Activated CD8-positive, alpha-beta memory T cell treated with anti-CD3 and anti-CD28 coated beads for 36 hours (primary cell): ENCODE results near the gene STK36. TPM values are rescaled to one million over a fixed set of nuclear protein-coding genes. Genes with fewer than 3 reads are reported as not detected.

Experiments used
- CTCF ChIA-PET: fragments of 350-600 bp; sonication (Branson Sonifier 250); formaldehyde crosslinking; loops from one replicate; lab custom pipeline; 2021; ENCODE audit warnings: antibody characterized with exemption; lab: Charles Lee
- POLR2A ChIA-PET: fragments of 350-600 bp; sonication (Branson Sonifier 250); formaldehyde crosslinking; loops from one replicate; lab custom pipeline; 2021; ENCODE audit warnings: antibody characterized with exemption; lab: Charles Lee
- total RNA-seq, 2 experiments: library from RNA; stranded (reverse); gene quantifications; one replicate each; pipeline ENCODE4 v1.2.3, GENCODE V29; 2021

STK36 gene, protein sequence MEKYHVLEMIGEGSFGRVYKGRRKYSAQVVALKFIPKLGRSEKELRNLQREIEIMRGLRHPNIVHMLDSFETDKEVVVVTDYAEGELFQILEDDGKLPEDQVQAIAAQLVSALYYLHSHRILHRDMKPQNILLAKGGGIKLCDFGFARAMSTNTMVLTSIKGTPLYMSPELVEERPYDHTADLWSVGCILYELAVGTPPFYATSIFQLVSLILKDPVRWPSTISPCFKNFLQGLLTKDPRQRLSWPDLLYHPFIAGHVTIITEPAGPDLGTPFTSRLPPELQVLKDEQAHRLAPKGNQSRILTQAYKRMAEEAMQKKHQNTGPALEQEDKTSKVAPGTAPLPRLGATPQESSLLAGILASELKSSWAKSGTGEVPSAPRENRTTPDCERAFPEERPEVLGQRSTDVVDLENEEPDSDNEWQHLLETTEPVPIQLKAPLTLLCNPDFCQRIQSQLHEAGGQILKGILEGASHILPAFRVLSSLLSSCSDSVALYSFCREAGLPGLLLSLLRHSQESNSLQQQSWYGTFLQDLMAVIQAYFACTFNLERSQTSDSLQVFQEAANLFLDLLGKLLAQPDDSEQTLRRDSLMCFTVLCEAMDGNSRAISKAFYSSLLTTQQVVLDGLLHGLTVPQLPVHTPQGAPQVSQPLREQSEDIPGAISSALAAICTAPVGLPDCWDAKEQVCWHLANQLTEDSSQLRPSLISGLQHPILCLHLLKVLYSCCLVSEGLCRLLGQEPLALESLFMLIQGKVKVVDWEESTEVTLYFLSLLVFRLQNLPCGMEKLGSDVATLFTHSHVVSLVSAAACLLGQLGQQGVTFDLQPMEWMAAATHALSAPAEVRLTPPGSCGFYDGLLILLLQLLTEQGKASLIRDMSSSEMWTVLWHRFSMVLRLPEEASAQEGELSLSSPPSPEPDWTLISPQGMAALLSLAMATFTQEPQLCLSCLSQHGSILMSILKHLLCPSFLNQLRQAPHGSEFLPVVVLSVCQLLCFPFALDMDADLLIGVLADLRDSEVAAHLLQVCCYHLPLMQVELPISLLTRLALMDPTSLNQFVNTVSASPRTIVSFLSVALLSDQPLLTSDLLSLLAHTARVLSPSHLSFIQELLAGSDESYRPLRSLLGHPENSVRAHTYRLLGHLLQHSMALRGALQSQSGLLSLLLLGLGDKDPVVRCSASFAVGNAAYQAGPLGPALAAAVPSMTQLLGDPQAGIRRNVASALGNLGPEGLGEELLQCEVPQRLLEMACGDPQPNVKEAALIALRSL (N-terminal part only)
- 10 to 100 TPM; 20.3 to 20.7 TPM for total RNA-seq

DNA sequence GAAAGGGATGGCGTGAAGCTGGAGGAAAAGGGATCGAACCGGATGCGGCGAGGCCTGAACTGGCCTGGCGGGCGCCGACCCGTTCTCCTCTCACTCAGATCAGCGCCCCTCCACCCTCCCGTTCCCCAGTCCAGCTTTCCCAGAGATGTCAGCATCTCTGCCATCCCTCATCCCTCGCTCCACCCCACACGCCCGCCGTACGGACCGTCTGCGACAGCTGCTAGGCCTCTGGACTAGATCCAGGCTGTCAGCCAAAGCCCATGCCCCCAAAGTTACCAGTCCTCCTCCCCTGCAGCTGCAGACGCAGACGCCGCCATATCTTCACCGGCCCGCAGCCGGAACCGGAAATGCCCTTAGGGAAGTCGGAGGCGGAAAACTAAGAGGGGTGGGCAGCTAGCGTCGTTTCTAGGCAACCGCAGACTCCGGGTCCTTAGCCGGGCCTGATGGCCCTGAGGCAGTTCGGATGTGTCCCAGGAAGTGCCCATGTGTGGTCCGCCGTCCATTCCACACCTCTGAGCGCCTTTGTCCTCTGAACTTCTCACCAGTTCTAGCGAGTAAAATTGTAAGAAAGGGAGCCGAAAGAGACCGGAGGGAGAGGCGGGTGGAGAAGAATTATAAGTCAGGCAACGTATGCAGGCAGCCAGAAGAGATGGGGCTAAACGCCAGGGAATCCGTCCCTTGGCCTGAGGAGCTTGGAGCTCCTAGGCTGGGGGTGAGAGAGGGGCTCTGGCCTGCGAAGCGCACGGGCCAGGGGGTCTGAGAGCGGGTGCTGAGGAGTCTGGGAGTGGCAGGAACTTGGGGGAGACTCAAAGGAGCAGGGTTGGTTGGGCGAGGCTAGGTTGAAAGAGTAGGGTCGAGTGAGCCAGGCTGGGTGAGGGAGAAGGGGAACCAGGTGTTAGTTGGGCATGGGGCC lies at the start of gene STK36, which contains the start of gene RNF25:
STK36 (plus strand) TSS at position 433 of the 913 bp plus-strand sequence. CDS start 744 bp downstream, outside the sequence.
RNF25 (minus strand) TSS at position 349 of the 913 bp plus-strand sequence; CDS start at position 317, 32 bp downstream.
- CTCF ChIA-PET = interaction anchor here (1.3 to 4.0 kb wide), 4 partner anchors 13 to 177 kb away, joined by 4 to 31 read pairs (median 4); partner anchors contain the start of genes BCS1L and ZNF142
- POLR2A ChIA-PET = interaction anchor here (0.5 to 3.7 kb wide), 4 partner anchors 12 to 607 kb away, joined by 4 to 31 read pairs (median 6); partner anchors contain the start of genes BCS1L, TTLL4 and ZNF142

DNA sequence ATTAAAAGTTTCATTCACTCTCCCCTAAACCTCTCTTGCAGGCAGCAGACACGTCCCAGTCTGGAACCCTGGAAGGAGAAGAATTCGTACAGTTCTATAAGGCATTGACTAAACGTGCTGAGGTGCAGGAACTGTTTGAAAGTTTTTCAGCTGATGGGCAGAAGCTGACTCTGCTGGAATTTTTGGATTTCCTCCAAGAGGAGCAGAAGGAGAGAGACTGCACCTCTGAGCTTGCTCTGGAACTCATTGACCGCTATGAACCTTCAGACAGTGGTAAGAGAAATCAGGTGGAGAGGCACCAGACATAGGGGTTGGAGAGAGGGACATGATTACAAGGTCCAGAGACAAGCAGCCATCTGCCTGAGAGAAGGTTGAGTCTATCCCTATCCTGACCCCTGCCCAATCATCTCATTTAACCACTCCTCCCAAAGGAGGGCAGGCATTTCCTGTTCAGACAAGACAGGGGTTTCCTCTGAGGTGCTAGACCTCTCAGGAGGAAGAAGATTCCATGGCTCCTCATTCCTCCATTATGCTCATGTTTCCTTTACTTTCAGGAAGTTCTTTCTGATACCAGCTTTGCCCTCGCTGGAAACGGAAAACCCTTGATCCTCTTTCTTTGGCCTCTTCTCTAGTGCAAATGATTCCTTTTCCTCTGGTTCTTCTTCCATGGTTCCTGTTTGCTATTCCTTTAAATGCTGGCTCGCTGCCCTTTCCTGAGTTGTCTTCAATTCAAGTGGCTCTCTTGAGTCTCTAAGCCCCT lies 49.1 kb upstream of the STK36 start:
- ChIA-PET CTCF (interaction anchor here (0.5 to 0.7 kb wide), 2 partner anchors 184 to 508 kb away, joined by 3 to 4 read pairs; no protein-coding TSS in a partner anchor), POLR2A (no interaction called here)

DNA sequence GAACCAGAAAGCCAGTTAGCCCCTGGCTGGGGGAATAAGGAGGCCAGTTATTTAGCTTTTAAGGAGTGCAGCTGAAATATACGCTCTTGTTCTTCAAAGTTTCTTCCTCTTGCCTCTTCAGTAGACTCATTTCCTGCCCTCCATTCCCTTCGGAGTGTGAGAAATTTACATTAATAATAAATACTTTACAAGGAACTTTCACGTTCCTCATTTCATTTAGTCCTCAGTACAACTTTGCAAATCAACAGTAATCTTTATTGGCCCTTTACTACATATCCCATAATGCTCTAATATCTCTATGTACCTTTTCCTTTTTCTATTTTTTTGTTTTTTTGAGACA lies 48.5 kb upstream of the STK36 start:
- POLR2A ChIA-PET = no interaction called here
- CTCF ChIA-PET = no interaction called here

DNA sequence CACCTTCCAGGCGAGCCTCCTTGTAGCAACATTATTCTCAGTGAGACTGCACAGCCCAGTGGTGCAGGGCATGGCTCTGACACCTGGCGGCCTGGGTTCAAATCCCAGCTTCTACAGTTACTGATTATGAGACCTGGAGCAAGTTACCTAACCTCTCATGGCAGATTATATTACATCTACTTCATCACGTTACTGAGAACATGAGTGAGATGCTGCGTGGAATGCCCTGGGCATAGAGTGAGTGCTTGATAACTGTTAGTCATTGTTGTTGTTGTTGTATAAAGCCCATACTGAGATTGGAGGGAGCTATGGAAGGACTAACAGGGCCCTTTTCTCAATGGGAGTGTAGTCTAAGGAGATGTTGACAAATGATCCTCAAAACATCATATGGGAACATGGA lies 45.5 kb upstream of the STK36 start:
- POLR2A ChIA-PET = no interaction called here
- CTCF ChIA-PET = no interaction called here

DNA sequence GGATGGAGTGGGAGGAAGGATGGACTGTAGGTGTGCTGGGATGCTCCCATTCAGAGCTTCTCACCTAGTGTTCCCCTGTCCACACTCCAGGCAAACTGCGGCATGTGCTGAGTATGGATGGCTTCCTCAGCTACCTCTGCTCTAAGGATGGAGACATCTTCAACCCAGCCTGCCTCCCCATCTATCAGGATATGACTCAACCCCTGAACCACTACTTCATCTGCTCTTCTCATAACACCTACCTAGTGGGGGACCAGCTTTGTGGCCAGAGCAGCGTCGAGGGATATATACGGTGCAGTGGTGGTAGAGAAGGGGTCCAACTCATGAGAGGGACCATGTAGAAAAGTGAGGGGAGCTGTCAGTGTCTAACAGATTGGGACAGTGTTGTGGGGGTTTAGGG lies 43.9 kb upstream of the STK36 start:
- ChIA-PET CTCF (interaction anchor here (1.0 to 1.2 kb wide), 3 partner anchors 20 to 126 kb away, joined by 3 read pairs; no protein-coding TSS in a partner anchor), POLR2A (interaction anchor here (1.0 kb wide), 1 partner anchor 32 kb away, joined by 4 read pairs; the partner anchor contains the start of genes BCS1L and ZNF142)

DNA sequence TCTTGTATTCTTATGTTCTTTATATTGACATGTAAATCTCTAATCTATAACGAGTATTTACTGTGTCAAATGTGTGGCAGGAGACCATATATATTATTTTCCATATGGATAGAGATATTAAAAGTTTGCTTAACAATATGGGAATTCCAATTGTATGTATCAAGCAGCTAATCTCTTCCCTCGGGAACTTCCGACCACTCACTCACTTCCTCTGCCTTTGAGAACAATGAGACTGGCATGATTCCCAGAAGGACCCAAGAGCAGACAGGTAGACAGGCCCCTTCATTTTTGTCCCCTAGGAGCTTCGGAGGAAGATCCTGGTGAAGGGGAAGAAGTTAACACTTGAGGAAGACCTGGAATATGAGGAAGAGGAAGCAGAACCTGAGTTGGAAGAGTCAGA lies 40.0 kb upstream of the STK36 start:
- CTCF ChIA-PET = interaction anchor here (0.9 kb wide), 1 partner anchor 831 kb away, joined by 3 read pairs; no protein-coding TSS in a partner anchor
- POLR2A ChIA-PET = interaction anchor here (0.6 kb wide), 1 partner anchor 89 kb away, joined by 5 read pairs; no protein-coding TSS in a partner anchor

DNA sequence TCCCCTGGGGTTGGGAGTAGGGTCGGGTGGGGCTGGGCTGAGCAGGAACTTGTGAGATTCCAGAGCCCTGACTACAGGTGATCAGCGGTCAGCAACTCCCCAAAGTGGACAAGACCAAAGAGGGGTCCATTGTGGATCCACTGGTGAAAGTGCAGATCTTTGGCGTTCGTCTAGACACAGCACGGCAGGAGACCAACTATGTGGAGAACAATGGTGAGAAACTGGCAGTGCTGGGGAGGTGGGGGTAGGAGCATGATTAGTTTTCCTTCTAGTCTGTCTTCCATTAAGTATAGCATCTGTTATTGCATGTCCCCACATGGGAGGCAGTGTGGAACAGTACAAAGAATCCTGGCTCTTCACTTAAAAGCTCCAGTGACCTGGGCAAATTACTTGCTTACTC lies 36.2 kb upstream of the STK36 start:
- ChIA-PET POLR2A (no interaction called here), CTCF (interaction anchor here (0.9 kb wide), 1 partner anchor 24 kb away, joined by 3 read pairs; the partner anchor contains the start of genes BCS1L and ZNF142)

DNA sequence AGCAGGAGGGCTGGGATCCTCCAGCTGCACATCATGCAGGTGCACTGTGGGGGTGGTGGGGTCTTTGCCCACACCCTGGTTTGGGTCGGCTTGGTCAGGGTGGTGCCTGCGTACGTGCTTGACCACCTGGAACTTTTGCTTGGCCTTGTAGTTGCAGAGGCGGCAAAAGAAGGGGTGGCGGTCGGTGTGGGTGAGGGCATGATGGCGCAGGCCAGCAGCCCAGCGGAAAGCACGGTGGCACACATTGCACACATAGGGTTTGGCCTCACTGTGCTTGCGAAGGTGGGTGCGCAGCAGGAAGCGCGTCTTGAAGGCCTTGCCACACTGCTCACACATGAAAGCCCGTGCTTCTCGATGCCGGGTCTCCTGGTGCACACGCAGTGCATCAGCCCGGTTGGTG lies 33.5 kb upstream of the STK36 start:
- POLR2A ChIA-PET = no interaction called here

DNA sequence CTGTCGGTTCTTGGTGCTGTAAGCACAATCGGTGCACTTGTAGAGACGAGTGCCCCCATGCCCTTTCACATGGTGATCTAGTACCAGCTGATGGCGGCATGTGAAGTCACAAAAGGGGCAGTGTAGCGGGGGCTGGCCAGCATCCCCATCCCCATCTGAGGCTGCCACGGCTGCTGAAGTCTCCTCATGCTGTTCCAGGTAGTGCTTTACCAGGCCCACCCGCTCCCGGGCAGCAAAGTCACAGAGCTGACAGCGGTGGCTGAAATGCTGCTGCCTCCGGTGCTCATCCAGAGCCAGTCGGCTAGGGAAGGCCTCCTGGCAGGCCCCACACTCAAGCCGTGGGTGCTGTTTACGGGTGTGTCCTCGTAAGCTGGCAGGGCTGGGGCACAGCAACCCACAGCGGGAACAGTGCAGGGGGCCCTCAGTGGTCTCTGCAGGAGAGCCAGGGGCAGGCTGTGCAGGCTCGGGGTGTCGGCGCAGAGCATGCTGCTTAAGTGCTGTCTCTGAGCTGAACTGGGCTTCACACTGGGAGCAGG lies 29.7 kb upstream of the STK36 start:
- ChIA-PET CTCF (interaction anchor here (1.3 kb wide), 1 partner anchor 210 kb away, joined by 3 read pairs; no protein-coding TSS in a partner anchor), POLR2A (no interaction called here)

More for the DNA sequence above, 33.5 kb upstream of the STK36 start:
- CTCF ChIA-PET = no interaction called here

DNA sequence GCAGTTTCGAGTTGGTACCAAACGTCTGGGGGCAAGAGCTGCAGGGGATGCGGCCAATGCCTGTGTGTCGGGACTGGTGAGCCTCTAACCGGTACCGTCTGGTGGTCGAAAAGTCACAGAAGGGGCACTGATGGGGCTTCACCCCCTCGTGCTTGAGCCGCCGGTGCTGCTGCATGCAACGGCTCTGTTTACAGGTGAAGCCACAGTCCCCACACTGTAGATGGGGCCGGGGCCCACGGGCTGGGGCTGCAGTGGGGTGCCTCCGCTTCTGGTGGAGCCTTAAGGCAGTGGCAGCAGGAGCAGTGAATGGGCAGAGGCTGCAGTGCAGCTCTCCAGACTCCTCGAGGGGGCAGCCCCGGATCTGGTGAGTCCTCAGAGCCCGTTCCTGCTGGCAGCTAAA lies 29.1 kb upstream of the STK36 start:
- ChIA-PET POLR2A (no interaction called here), CTCF (interaction anchor here (1.3 kb wide), 1 partner anchor 209 kb away, joined by 3 read pairs; no protein-coding TSS in a partner anchor)

DNA sequence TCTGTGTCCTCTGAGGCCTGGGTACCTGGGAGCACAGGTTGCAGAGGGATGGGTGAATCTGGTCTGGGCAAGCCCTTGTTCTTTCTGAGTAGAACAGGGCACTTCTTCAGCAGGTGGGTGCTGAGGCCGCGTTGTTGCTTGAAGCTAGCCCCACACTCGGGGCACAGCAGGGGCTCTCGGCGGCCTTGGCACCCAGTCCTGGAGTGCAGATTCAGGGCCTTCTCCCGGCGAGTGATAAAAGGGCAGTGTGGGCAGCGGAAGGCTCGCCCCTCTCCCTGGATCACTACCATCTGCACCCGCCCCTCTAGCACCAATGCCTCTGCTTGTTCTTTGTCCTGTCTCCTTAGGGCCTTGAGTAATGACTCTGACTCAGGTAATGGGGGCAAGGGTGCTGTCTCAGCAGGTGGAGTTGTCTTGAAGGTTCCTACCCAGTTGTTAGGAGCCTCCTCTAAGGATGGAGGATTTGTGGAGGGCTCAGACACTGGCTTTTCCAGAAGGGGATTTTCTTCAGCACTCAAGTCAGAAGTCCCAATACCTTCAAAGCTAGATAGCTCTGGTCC lies 28.1 kb upstream of the STK36 start:
- ChIA-PET POLR2A (interaction anchor here (0.9 kb wide), 1 partner anchor 11 kb away, joined by 4 read pairs; no protein-coding TSS in a partner anchor), CTCF (no interaction called here)

DNA sequence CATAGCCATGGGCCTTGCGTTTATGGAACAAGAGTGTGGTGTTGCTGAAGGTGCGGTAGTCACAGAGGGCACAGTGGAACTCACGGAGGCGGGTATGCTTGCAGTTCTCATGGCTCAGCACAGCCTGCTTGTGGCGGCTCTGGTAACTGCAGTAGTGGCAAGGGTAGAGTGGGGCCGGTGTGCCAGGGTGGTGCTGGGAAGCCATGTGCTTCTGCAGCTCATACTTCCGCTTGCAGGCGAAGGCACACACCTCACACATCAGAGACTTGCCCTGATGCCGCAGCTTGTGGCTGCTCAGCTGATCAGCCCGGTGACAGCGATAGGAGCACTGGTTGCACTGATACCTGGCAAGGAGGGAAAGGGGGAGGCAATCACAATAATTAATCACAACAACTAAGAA lies 27.2 kb upstream of the STK36 start:
- ChIA-PET POLR2A (interaction anchor here (0.9 kb wide), 1 partner anchor 11 kb away, joined by 4 read pairs; no protein-coding TSS in a partner anchor), CTCF (interaction anchor here (1.1 kb wide), 1 partner anchor 15 kb away, joined by 4 read pairs; the partner anchor contains the start of genes BCS1L and ZNF142)

DNA sequence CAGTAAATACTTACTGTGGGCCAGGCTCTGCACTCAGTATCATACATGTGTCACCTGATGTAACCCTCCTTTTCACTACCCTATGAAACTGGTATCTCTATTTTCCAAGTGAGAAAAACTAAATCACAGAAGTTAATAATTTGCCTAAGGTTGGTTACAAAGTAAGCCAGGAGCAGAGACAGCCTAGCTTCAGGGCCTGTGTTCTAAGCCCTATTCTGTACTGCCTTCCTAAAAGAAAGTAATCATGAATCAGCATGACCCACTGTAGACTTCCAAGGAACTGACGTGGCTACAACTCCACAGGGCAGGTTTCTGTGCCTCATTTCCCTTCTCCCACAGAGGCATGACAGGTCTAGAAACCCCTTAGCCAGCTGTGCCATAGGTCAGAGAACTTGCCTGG lies 26.8 kb upstream of the STK36 start:
- POLR2A ChIA-PET = no interaction called here
- CTCF ChIA-PET = interaction anchor here (1.1 kb wide), 1 partner anchor 14 kb away, joined by 4 read pairs; the partner anchor contains the start of genes BCS1L and ZNF142

DNA sequence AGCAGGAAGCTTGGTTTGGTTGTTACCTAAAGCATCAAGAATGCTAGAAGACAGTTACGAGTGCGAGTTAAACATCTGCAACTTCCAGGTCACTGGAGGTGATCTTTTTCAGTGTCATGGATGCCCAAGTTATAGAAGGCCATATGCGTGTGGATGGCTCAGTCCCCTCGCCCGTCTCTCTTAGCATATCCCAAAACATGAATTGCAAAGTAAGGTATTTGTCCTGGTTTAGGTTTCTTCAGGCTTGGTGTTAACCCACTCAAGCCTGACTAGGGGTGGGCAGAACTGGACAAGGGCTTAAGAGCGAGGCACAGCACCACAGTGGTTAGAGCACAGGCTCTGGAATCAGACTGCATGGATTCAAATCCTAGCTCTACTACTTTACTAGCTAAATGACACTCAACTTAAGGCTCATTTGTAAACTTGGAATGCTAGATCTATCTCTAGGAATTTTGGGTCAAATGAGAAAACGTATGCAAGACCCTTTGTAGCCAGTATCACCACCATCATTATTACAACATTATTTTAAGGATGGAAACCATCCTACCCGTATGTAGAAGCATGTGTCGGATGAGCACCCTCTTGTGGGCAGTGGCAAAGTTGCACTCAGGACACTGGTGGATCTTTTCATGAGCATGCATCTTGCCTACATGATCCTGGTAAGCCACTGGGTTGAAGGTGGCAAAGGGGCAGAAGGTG lies 23.6 kb upstream of the STK36 start:
- CTCF ChIA-PET = interaction anchor here (0.7 to 3.7 kb wide), 8 partner anchors 10 to 199 kb away, joined by 3 to 14 read pairs (median 4); partner anchors contain the start of genes BCS1L, RNF25, STK36 and ZNF142
- POLR2A ChIA-PET = no interaction called here

DNA sequence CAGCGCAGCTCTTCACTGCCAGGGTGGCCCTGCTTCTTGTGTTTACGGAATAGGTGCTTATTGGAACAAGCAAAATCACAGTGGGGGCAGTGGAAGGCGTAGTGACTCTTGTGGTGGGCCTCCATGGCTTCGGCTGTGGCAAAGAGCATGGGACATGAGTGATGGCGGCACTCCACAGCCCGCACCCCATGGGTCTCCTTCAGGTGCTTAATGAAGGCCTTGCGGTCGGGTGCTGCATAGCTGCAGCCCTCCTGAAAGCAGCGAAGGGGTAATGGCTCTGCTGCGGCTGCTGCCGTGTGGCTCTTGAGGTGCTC lies 23.1 kb upstream of the STK36 start:
- ChIA-PET POLR2A (no interaction called here), CTCF (interaction anchor here (1.0 to 3.7 kb wide), 6 partner anchors 10 to 199 kb away, joined by 3 to 14 read pairs (median 4); partner anchors contain the start of genes BCS1L, RNF25, STK36 and ZNF142)
